GM19239 (cell line): ENCODE measurements around the gene ACOXL.
"Not testable (repeated sequence)": the region's sequence is repeated elsewhere in the genome, so short reads cannot be mapped to it uniquely, and the experiment has no call there.

Experiments
- DNase-seq: peaks from one replicate; pipeline ENCODE4 v3.0.0; 2011; ENCODE audit warnings: low spot score; ENCODE audit not compliant: insufficient read length
- FAIRE-seq: peaks from 2 replicates; lab custom pipeline; 2011; peaks lifted over from hg19 to GRCh38; lab: Jason Lieb, UNC

The ACOXL gene

DNA sequence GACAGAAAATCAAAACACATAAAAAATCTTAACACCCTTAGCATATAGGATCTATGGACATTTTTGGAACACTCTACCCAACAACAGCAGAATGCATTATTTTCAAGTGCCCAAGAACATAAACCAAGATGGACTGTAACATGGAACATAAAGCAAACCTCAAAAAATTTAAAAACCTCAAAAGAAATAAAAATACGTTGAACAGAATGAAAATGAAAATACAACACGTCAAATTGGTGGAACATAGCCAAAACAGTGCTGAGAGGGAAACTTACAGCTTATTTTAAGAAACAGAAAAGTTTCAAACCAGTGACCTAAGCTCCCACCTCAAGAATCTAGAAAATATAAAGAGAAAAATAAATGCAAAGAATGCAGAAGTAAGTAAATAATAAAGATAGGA, 330.0 kb downstream of the ACOXL start:
- FAIRE-seq (peak; percentile 79), DNase-seq (no peak)

GRCh38 chr2:111066062-111066593, 333.8 kb downstream of the ACOXL start:
- FAIRE-seq, result no peak
- DNase-seq, result no peak

DNA sequence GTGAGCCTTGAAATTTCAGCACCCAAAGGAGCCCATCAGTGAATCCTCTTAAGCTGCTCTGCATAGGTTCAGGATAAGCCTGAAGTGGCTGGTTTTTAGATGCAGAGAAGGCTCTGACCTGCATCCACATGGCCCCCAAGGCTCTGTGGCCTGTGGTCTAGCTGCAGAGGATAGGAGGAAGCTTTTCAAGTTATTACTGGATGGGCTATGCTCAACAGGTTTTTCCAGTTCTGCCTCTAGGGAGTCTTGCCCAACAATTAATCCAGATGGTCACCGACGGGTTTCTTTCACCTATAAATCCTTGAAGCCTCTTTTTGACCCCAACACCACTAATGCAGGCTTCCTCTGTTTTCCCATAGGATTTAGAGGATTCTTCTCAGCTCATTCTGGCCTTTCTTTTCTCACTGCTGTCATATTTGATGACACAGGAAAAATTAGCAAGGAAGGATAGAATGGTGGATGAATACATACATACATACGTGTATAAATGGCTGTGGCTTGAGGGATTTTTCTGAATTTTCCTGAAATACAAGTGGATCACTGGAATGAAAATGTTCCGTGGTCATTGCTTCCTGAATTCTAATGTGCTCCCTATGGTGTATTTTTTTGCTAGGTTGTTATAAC, 336.2 kb downstream of the ACOXL start:
- no peak for FAIRE-seq
- DNase-seq, result no peak

GRCh38 chr2:111069722-111070121, 337.3 kb downstream of the ACOXL start:
- FAIRE-seq (no peak), DNase-seq (no peak)

GRCh38 chr2:111071600-111072171, 339.3 kb downstream of the ACOXL start:
- DNase-seq (no peak), FAIRE-seq (no peak)

GRCh38 chr2:111072220-111072871, 340.0 kb downstream of the ACOXL start:
- no peak for DNase-seq
- no peak for FAIRE-seq

DNA sequence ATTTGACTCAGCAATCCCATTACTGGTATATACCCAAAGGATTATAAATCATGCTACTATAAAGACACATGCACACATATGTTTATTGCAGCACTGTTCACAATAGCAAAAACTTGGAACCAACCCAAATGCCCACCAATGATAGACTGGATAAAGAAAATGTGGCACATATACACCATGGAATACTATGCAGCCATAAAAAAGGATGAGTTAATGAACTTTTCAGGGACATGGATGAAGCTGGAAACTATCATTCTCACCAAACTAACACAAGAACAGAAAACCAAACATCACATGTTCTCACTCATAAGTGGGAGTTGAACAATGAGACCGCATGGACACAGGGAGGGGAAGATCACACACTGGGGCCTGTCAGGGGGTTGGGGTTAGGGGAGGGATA, 350.3 kb downstream of the ACOXL start:
- not testable (repeated sequence) for FAIRE-seq

GRCh38 chr2:111091811-111092211, 359.4 kb downstream of the ACOXL start:
- FAIRE-seq, result no peak
- no peak for DNase-seq

More for the DNA sequence above, 350.3 kb downstream of the ACOXL start:
- DNase-seq, result not testable (repeated sequence)

- FAIRE-seq (no peak), DNase-seq (no peak)
Measured at GRCh38 chr2:111094691-111095090, 362.3 kb downstream of the ACOXL start.

DNA sequence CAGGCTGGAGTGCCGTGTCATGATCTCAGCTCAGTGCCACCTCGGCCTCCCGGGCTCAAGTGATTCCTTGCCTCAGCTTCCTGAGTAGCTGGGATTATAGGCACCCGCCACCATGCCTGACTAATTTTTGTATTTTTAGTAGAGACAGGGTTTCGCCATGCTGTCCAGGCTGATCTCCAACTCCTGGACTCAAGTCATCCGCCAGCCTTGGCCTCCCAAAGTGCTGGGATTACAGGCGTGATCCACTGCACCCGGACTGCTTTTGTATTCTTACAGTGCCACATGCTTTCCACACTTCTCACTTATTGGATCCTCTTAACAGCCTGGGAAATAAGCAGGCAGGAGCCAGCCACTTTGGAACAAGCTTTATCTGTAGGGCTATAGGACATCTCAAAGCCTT, 363.1 kb downstream of the ACOXL start:
- DNase-seq (no peak), FAIRE-seq (no peak)

DNA sequence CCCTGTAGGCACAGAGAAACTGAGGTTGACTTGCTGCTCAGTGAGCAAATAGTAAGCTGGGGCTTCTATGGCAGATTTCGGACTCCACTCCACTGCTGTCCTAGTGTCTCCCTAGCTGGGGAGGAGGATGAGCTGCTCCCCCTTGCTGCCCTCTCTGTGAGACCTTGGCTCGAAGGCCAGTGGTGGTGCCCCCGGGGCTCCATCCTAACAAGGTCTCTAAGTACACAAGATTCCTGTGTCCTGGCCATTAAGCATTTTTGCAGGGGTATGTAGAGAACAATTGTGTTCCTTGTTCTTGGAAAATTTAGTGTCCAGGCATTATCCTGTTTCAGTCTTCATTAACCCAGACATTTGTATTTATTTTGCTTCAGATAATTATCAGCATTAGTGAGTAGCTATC, 367.0 kb downstream of the ACOXL start:
- no peak for FAIRE-seq

GRCh38 chr2:111100087-111100764, 367.9 kb downstream of the ACOXL start:
- no peak for FAIRE-seq

More for the DNA sequence above, 367.0 kb downstream of the ACOXL start:
- no peak for DNase-seq

DNA sequence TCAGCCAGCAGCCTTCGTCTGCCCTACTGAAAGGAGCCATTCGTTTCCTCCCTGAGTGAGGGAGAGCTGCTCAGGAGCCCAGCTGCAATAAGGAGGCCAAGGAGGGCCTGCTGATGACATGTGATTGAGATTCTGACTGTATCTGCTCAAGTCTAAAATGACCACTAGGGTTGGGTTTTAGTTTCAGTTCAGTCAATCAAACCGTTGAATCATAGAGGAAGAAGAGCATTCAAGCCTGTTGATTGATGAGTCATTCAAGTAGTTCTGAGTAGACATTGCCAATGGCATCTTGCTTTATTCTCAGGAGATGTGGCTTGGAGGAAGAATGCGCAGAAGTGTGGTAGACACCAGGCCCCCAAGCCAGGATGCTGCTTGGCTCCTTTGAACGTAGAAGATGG, 368.4 kb downstream of the ACOXL start:
- FAIRE-seq, result peak; percentile 95

More at GRCh38 chr2:111100087-111100764, 367.9 kb downstream of the ACOXL start:
- no peak for DNase-seq

DNA sequence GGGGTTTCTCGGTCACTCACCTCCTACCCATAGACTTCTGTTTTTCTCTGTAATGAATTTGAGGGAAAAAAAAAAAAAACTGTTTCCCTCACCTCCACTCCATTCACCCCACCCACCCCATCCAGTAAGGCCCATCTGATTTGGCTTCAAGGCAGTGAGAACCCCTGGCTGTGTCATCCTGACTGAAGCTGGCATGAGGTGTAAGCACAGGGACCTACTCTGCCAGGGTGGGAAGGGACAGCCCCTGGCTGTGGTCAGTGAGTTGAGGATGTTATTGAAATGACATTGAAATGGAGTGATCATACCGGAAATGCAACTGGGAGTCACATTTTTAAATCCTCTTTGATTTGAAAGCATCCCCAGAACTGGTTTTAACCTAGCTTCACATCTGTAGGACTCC, 369.2 kb downstream of the ACOXL start:
- DNase-seq (no peak), FAIRE-seq (no peak)

More for the DNA sequence above, 368.4 kb downstream of the ACOXL start:
- no peak for DNase-seq

DNA sequence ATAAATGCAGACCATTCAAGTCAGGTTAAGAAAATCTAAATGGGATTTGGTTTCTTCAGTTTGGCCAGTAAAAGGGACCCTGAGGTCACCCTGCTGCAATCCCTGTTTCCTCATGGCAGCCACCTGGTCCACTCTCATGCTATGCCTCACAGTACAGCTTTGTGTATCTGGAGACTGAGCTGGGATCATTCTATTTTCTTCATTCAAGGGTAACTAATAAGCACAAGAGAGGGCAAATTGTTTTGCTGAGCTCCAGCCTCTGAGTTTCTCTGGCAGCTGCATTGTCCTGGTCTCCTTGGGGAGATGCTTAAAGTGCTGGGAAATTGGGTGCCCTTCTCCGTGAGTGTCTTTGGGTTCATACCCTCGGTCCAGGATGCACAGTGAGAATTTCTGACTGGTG, 369.8 kb downstream of the ACOXL start:
- DNase-seq (no peak), FAIRE-seq (no peak)

- no peak for DNase-seq
- FAIRE-seq, result no peak
Measured at GRCh38 chr2:111105926-111106325, 373.6 kb downstream of the ACOXL start.

DNA sequence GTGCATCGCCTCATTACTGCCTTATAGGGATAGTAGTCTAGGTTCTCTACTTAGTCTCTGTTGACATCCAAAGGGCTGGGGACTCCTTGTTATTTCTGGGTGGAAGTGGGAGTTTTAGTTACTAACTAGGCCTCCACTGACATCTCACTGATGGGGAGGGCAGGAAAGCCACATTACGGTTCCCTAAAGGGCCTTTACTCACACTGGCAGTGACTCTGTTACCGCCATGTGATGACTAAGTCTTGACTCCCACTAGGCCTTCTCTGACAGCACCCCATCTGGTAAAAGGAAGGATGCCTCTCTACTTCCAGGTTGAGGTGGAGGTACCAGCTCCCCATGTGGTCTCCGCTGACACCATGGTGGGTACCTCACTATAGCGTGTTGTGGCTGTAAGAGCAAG, 374.3 kb downstream of the ACOXL start:
- DNase-seq (no peak), FAIRE-seq (no peak)

- no peak for FAIRE-seq
Measured at GRCh38 chr2:111108745-111109271, 376.4 kb downstream of the ACOXL start.

DNA sequence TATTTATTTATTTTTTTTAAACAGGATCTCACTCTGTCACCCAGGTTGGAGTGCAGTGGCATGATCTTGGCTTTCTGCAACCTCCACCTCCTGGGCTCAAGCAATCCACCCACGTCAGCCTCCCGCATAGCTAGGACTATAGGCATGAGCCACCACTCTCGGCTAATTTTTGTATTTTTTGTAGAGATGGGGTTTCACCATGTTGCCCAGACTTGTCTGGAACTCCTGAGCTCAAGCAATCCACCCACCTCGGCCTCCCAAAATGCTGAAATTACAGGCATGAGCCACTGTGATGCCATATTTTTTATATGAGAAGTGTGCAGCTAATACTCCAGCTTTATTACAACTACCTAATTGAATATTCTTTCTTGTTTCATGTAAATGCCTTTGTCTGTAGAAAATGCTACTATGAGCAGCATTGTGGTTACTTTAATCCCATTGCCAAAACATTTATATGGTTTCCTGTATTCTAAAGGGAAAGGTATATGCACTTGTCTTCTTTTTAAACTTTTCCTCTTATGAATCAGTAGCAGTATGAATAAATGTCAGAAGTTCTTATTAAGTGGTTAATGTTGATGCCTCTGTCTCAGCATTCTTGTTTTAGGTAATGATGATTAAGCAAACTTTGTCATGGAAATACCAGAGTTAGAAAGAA, 378.9 kb downstream of the ACOXL start:
- FAIRE-seq (no peak), DNase-seq (no peak)

More at GRCh38 chr2:111108745-111109271, 376.4 kb downstream of the ACOXL start:
- DNase-seq, result no peak

GRCh38 chr2:111113838-111114237, 381.5 kb downstream of the ACOXL start:
- FAIRE-seq, result no peak
- DNase-seq, result no peak
